Natural killer cell (primary cell): Measurements from ENCODE around the gene GRPEL2. TPM values are rescaled to one million over a fixed set of nuclear protein-coding genes. Genes with fewer than 3 reads are reported as not detected.

ENCODE experiments used
- ATAC-seq, 3 donors: fragments of 150-1000 bp in 2 of 3; fragments of 200-7000 bp in 1 of 3; cut with Tn5 transposase; 1 replicate in 1 of 3; 2 replicates in 2 of 3; pipeline ENCODE4 v1.10.0; 2021; ENCODE audit warnings: mild to moderate bottlenecking in 2 of 3, moderate library complexity in 2 of 3
- DNase-seq, 2 donors: peaks; one replicate each; pipeline versions ENCODE4 v3.0.0 to v3.0.0-alpha.2; 2013 to 2021; ENCODE audit warnings: mixed read lengths in 1 of 2
- H3K27ac ChIP-seq: one replicate; pipeline ENCODE4 v1.5.1; 2013; ENCODE audit warnings: mild to moderate bottlenecking, low read length
- H3K27me3 ChIP-seq: one replicate; pipeline ENCODE4 v1.6.1; 2013; ENCODE audit warnings: low read length; ENCODE audit not compliant: control insufficient read depth, insufficient read depth
- H3K36me3 ChIP-seq: one replicate; pipeline ENCODE4 v1.6.1; 2013; ENCODE audit warnings: low read length; ENCODE audit not compliant: control insufficient read depth, insufficient read depth
- H3K4me1 ChIP-seq: one replicate; pipeline ENCODE4 v1.6.1; 2013; ENCODE audit warnings: low read length; ENCODE audit not compliant: control insufficient read depth, insufficient read depth
- H3K4me3 ChIP-seq: one replicate; pipeline ENCODE4 v1.5.1; 2013; ENCODE audit warnings: low read length
- H3K9me3 ChIP-seq: one replicate; pipeline ENCODE4 v1.6.1; 2013; ENCODE audit warnings: low read length; ENCODE audit not compliant: control insufficient read depth, insufficient read depth
- H3K27ac Mint-ChIP-seq, 2 donors: one replicate each; pipeline ENCODE4 v1.8.0; 2022; ENCODE audit warnings: mild to moderate bottlenecking in 2 of 2, mixed read lengths in 2 of 2, moderate library complexity in 1 of 2
- H3K27me3 Mint-ChIP-seq, 2 donors: one replicate each; pipeline ENCODE4 v1.8.0; 2022; ENCODE audit warnings: low read depth in 2 of 2, mixed read lengths in 2 of 2
- H3K36me3 Mint-ChIP-seq: one replicate; pipeline ENCODE4 v1.8.0; 2022; ENCODE audit warnings: mixed read lengths
- H3K4me1 Mint-ChIP-seq, 2 donors: one replicate each; pipeline ENCODE4 v1.8.0; 2022; ENCODE audit warnings: mixed read lengths in 2 of 2
- H3K4me3 Mint-ChIP-seq: one replicate; pipeline ENCODE4 v1.8.0; 2022; ENCODE audit warnings: mild to moderate bottlenecking, moderate library complexity, mixed read lengths
- H3K9me3 Mint-ChIP-seq, 2 donors: one replicate each; pipeline ENCODE4 v1.8.0; 2022; ENCODE audit warnings: mixed read lengths in 2 of 2
- CTCF ChIP-seq: fragments of 200-600 bp; IDR thresholded peaks from one replicate; pipeline ENCODE4 v1.8.0; 2022; ENCODE audit warnings: antibody characterized with exemption
- WGBS: methylation state at CpG from one replicate; pipeline ENCODE4 v1.1.7; 2013; ENCODE audit warnings: missing lambda C conversion rate; ENCODE audit not compliant: insufficient coverage; 5-methylcytosine and 5-hydroxymethylcytosine counted together
- intact Hi-C: fragments of 100-400 bp; cut with micrococcal nuclease; formaldehyde crosslinking; loops from one replicate; pipeline ENCODE4 v1.14.2; 2022
- total RNA-seq, 4 donors: library from RNA; stranded (reverse); fragments of 120-200 nt in 1 of 4; gene quantifications; one replicate each; pipeline versions ENCODE4 v1.2.3 to v1.2.4, GENCODE V29; 2013 to 2022

GRPEL2 gene
- total RNA-seq, 3 donors from 2014 or later (not counting 1 experiment from before 2014, with no cell fraction given) = 5.6 to 12.9 (median 6.8) TPM

GRCh38 chr5:149353911-149354310 lies 8.6 kb downstream of the GRPEL2 start:
- WGBS = no CpG with 5 or more reads among the region's 2 CpGs
- intact Hi-C loops = no loop called here
- Mint-ChIP-seq H3K4me1 (peaks cover 25 to 27% of the 10 kb centered on the region in 2 donors), H3K36me3 (peaks cover 21% of the 10 kb centered on the region), H3K27me3 (no peaks in the 10 kb centered on the region), H3K27ac (no peak overlapping the region), H3K9me3 (no peaks in the 10 kb centered on the region), H3K4me3 (no peak overlapping the region)
- H3K9me3 ChIP-seq = no peaks in the 10 kb centered on the region
- no peak for TF ChIP-seq CTCF
- ATAC-seq (no peak), DNase-seq (no peak)
- H3K36me3 ChIP-seq = peaks cover 64% of the 10 kb centered on the region
- peaks cover 20% of the 10 kb centered on the region for H3K4me1 ChIP-seq
- H3K27ac ChIP-seq = no peak overlapping the region
- H3K27me3 ChIP-seq = no peaks in the 10 kb centered on the region
- no peak overlapping the region for H3K4me3 ChIP-seq

GRCh38 chr5:149355688-149356087 lies 10.4 kb downstream of the GRPEL2 start:
- peaks cover 20% of the 10 kb centered on the region for H3K4me1 ChIP-seq
- H3K36me3 ChIP-seq = peaks cover 46% of the 10 kb centered on the region
- H3K27ac ChIP-seq = no peak overlapping the region
- no peaks in the 10 kb centered on the region for H3K9me3 ChIP-seq
- H3K4me3 ChIP-seq = no peak overlapping the region
- ATAC-seq (no peak), DNase-seq (no peak)
- H3K27me3 ChIP-seq = no peaks in the 10 kb centered on the region
- intact Hi-C loops = loop anchor here (2.0 kb wide), 1 partner anchor 195 kb away; the partner anchor contains the start of gene CSNK1A1
- peak overlapping the region; percentile 4 to 7 for H3K27ac Mint-ChIP-seq
- no peaks in the 10 kb centered on the region for H3K27me3 Mint-ChIP-seq
- H3K9me3 Mint-ChIP-seq = no peaks in the 10 kb centered on the region
- peaks cover 14% of the 10 kb centered on the region for H3K36me3 Mint-ChIP-seq
- no peak overlapping the region for H3K4me3 Mint-ChIP-seq
- no peak for TF ChIP-seq CTCF
- WGBS = 100% methylated on average over 1 of the region's 1 CpG
- H3K4me1 Mint-ChIP-seq = peaks cover 31 to 35% of the 10 kb centered on the region in 2 donors

- Mint-ChIP-seq H3K27ac (no peak overlapping the region), H3K4me1 (peaks cover 31 to 36% of the 10 kb centered on the region in 2 donors), H3K36me3 (peaks cover 14% of the 10 kb centered on the region), H3K9me3 (no peaks in the 10 kb centered on the region), H3K4me3 (no peak overlapping the region), H3K27me3 (no peaks in the 10 kb centered on the region)
- Histone ChIP-seq H3K4me3 (no peak overlapping the region), H3K36me3 (peaks cover 39% of the 10 kb centered on the region), H3K27me3 (no peaks in the 10 kb centered on the region), H3K4me1 (peaks cover 20% of the 10 kb centered on the region), H3K9me3 (no peaks in the 10 kb centered on the region), H3K27ac (no peak overlapping the region)
- DNase-seq (no peak), ATAC-seq (no peak)
- intact Hi-C loops = loop anchor here (2.0 kb wide), 1 partner anchor 194 kb away; the partner anchor contains the start of gene CSNK1A1
- no peak for TF ChIP-seq CTCF
- WGBS = 85% methylated on average over 8 of the region's 8 CpGs
These were observed 11.1 kb downstream of the GRPEL2 start for GRCh38 chr5:149356391-149356790.
